Testis (tissue), 2 donors: ENCODE results near the gene SLC6A9.

Experiments
- CTCF ChIP-seq, 3 experiments: fragments of 450-650 bp in 2 of 3; fragments of 200-600 bp in 1 of 3; sonication (generic) in 1 of 3; IDR thresholded peaks; one replicate each; pipeline ENCODE4 v1.5.1; 2016 to 2019; ENCODE audit warnings: antibody characterized with exemption in 3 of 3, mild to moderate bottlenecking in 2 of 3, moderate library complexity in 1 of 3
- POLR2A ChIP-seq: fragments of 450-650 bp; IDR thresholded peaks from one replicate; pipeline ENCODE4 v1.6.1; 2017; ENCODE audit warnings: antibody characterized with exemption, mild to moderate bottlenecking, moderate library complexity

- TF ChIP-seq CTCF (IDR thresholded peaks at IDR 0.05) (no peak), POLR2A (no peak)
Observed at GRCh38 chr1:44002165-44002564, 29.1 kb downstream of the SLC6A9 start.
